ENCODE results near the gene UNC5B. TPM values are rescaled to one million over a fixed set of nuclear protein-coding genes. Genes with fewer than 3 reads are reported as not detected.

Gene UNC5B
- polyA plus RNA-seq, 3 donors, result 0.04 to 0.72 TPM; not detected in 1

- Histone ChIP-seq H3K79me2 (ENCODE audit: insufficient read depth, low read length) (peaks cover 6% of the 10 kb centered on the region), H3K27ac (ENCODE audit: low read depth in 1 of 2, low read length in 2 of 2) (no peak overlapping the region), H3K4me1 (ENCODE audit: control insufficient read depth in 1 of 2, insufficient read depth in 2 of 2, low read length in 2 of 2) (peaks cover 40 to 46% of the 10 kb centered on the region in 2 donors), H3K9me3 (replicated peaks in 1 of 2; ENCODE audit: control insufficient read depth in 1 of 2, insufficient read depth in 1 of 2, low read length in 2 of 2) (no peaks in the 10 kb centered on the region), H3K27me3 (ENCODE audit: control insufficient read depth in 2 of 2, insufficient read depth in 2 of 2, low read length in 2 of 2) (no peaks in the 10 kb centered on the region), H3K9ac (ENCODE audit: insufficient read depth, low read length, poor library complexity, severe bottlenecking) (no peak overlapping the region), H4K20me1 (ENCODE audit: insufficient read depth, low read length) (no peaks in the 10 kb centered on the region), H3K36me3 (replicated peaks in 1 of 2; ENCODE audit: control insufficient read depth in 1 of 2, insufficient read depth in 2 of 2, low read length in 2 of 2) (no peaks in the 10 kb centered on the region), H2AFZ (ENCODE audit: insufficient read depth, low read depth, low read length, poor library complexity, severe bottlenecking) (peak overlapping the region; percentile 52), H3K4me3 (replicated peaks in 1 of 3; ENCODE audit: low read depth in 2 of 3, low read length in 3 of 3) (peak overlapping the region in 1 of 3 experiments; percentile 22), H3K4me2 (replicated peaks; ENCODE audit: extremely low read depth, low read length, poor library complexity, severe bottlenecking) (peak overlapping the region; percentile 58)
- Mint-ChIP-seq H3K27ac (peak overlapping the region in 1 of 7 donors; percentile 46), H3K4me1 (peaks cover 47% of the 10 kb centered on the region), H3K4me3 (no peak overlapping the region), H3K27me3 (ENCODE audit: low read depth in 3 of 3) (peaks cover 0 to 10% (median 3%) of the 10 kb centered on the region in 3 donors), H3K36me3 (no peaks in the 10 kb centered on the region), H3K9me3 (peaks cover 0 to 6% (median 0%) of the 10 kb centered on the region in 7 donors)
- TF ChIP-seq, protein P1, sequence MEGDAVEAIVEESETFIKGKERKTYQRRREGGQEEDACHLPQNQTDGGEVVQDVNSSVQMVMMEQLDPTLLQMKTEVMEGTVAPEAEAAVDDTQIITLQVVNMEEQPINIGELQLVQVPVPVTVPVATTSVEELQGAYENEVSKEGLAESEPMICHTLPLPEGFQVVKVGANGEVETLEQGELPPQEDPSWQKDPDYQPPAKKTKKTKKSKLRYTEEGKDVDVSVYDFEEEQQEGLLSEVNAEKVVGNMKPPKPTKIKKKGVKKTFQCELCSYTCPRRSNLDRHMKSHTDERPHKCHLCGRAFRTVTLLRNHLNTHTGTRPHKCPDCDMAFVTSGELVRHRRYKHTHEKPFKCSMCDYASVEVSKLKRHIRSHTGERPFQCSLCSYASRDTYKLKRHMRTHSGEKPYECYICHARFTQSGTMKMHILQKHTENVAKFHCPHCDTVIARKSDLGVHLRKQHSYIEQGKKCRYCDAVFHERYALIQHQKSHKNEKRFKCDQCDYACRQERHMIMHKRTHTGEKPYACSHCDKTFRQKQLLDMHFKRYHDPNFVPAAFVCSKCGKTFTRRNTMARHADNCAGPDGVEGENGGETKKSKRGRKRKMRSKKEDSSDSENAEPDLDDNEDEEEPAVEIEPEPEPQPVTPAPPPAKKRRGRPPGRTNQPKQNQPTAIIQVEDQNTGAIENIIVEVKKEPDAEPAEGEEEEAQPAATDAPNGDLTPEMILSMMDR (IDR thresholded peaks at IDR 0.05), result no peak
- DNase-seq, result no peak
- WGBS (ENCODE audit: insufficient coverage), result 93% methylated on average over 4 of the region's 11 CpGs
- intact Hi-C loops (cut with micrococcal nuclease), result loop anchor here (1.0 to 10.0 kb wide), 7 partner anchors 63 to 590 kb away; no protein-coding TSS in a partner anchor
Measured at GRCh38 chr10:71314694-71315225, 102.4 kb downstream of the UNC5B start.

DNA sequence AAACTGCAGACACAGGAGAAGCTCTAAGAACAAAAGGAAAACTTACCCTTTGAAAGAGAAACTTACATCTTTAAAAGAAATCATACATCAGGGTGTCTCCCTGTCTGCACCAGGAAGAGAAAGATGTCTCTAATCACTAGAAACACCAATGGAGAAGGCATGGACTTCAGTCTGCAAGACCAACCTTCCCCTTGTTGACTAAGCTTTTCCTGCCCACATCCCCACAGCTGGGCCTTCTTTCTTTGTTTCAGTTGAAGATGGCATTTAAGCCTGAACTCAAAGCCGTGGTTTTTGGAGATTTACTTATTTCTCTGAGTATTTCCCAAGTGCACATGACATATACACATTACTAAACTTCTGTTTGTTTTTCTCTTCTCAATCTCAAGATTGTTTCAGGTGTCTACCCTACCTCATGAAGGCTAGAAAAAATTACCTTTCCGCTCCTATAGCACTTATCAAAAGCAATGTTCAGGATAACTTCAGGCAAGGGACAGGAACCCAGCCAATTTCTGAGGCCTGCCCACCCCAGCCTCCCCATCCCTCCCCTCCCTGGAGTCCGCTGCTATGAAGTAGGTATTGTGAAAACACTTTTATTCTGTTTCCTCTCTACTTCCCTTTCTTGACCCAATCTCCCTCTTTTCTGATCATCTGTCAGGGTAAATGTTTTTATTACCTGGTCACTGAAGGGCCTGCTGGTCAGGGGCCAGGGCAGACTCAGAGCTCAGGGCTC, 103.9 kb downstream of the UNC5B start:
- no peaks in the 10 kb centered on the region for H3K9me3 ChIP-seq (replicated peaks in 1 of 2; ENCODE audit: control insufficient read depth in 1 of 2, insufficient read depth in 1 of 2, low read length in 2 of 2)
- whole genome bisulfite sequencing (ENCODE audit: insufficient coverage), result 44% methylated on average over 1 of the region's 3 CpGs
- peaks cover 21% of the 10 kb centered on the region for H3K79me2 ChIP-seq (ENCODE audit: insufficient read depth, low read length)
- Mint-ChIP-seq H3K36me3 (no peaks in the 10 kb centered on the region), H3K27me3 (ENCODE audit: low read depth in 3 of 3) (peaks cover 0 to 5% (median 3%) of the 10 kb centered on the region in 3 donors), H3K4me1 (peaks cover 54% of the 10 kb centered on the region), H3K4me3 (no peak overlapping the region), H3K27ac (peak overlapping the region; percentile 34 to 85 (median 81)), H3K9me3 (peaks cover 0 to 2% (median 0%) of the 10 kb centered on the region in 7 donors)
- peaks cover 49 to 61% of the 10 kb centered on the region in 2 donors for H3K4me1 ChIP-seq (ENCODE audit: control insufficient read depth in 1 of 2, insufficient read depth in 2 of 2, low read length in 2 of 2)
- peak overlapping the region; percentile 33 for H3K4me2 ChIP-seq (replicated peaks; ENCODE audit: extremely low read depth, low read length, poor library complexity, severe bottlenecking)
- no peaks in the 10 kb centered on the region for H3K27me3 ChIP-seq (ENCODE audit: control insufficient read depth in 2 of 2, insufficient read depth in 2 of 2, low read length in 2 of 2)
- H2AFZ ChIP-seq (ENCODE audit: insufficient read depth, low read depth, low read length, poor library complexity, severe bottlenecking), result peak overlapping the region; percentile 48
- no peaks in the 10 kb centered on the region for H3K36me3 ChIP-seq (replicated peaks in 1 of 2; ENCODE audit: control insufficient read depth in 1 of 2, insufficient read depth in 2 of 2, low read length in 2 of 2)
- intact Hi-C loops (cut with micrococcal nuclease), result loop anchor here (5.0 to 10.0 kb wide), 5 partner anchors 61 to 589 kb away; no protein-coding TSS in a partner anchor
- TF ChIP-seq, protein P1 (IDR thresholded peaks at IDR 0.05), result no peak
- H3K4me3 ChIP-seq (replicated peaks in 1 of 3; ENCODE audit: low read depth in 2 of 3, low read length in 3 of 3), result peak overlapping the region in 1 of 3 experiments; percentile 10
- DNase-seq, result peak; percentile 19 to 36 (median 24)
- peaks cover 7% of the 10 kb centered on the region for H4K20me1 ChIP-seq (ENCODE audit: insufficient read depth, low read length)
- H3K9ac ChIP-seq (ENCODE audit: insufficient read depth, low read length, poor library complexity, severe bottlenecking), result no peak overlapping the region
- peak overlapping the region in 1 of 2 donors; percentile 59 for H3K27ac ChIP-seq (ENCODE audit: low read depth in 1 of 2, low read length in 2 of 2)

Data from CD14-positive monocyte (primary cell).